ENCODE measurements around the gene ADGRG3. TPM values are rescaled to one million over a fixed set of nuclear protein-coding genes. Genes with fewer than 3 reads are reported as not detected.

ADGRG3 gene
- total RNA-seq, 1 experiment from 2014 or later, result 0.46 TPM

- no peaks in the 10 kb centered on the region for H3K9me3 ChIP-seq (ENCODE audit: control insufficient read depth, low read depth, low read length)
- no peak overlapping the region for H2BK120ac ChIP-seq (ENCODE audit: low read depth, low read length, poor library complexity, severe bottlenecking)
- no peaks in the 10 kb centered on the region for H3K79me1 ChIP-seq (ENCODE audit: insufficient read depth, low read depth, low read length, poor library complexity, severe bottlenecking)
- no peak overlapping the region for H2AK5ac ChIP-seq (ENCODE audit: insufficient read length, low read length)
- no peak overlapping the region for H3K23ac ChIP-seq (ENCODE audit: insufficient read length, low read depth, low read length)
- no peak overlapping the region for H4K91ac ChIP-seq (ENCODE audit: insufficient read length, low read depth, low read length)
- no peaks in the 10 kb centered on the region for H4K20me1 ChIP-seq (ENCODE audit: control insufficient read depth, insufficient read depth, insufficient read length)
- H4K5ac ChIP-seq (ENCODE audit: insufficient read length, low read depth, low read length), result no peak overlapping the region
- H2BK12ac ChIP-seq (ENCODE audit: insufficient read length, low read depth, low read length), result no peak overlapping the region
- H3K9ac ChIP-seq (ENCODE audit: extremely low read depth, insufficient read length, low read length), result no peak overlapping the region
- H2BK5ac ChIP-seq (ENCODE audit: insufficient read length, low read length), result no peak overlapping the region
- H3K27me3 ChIP-seq (ENCODE audit: insufficient read depth, low read length), result no peaks in the 10 kb centered on the region
- H3K23me2 ChIP-seq (ENCODE audit: insufficient read length, low read depth, low read length, poor library complexity, severe bottlenecking), result no peaks in the 10 kb centered on the region
- no peak overlapping the region for H3K56ac ChIP-seq (ENCODE audit: insufficient read length, low read depth, low read length)
- WGBS (ENCODE audit: extremely low coverage, insufficient read length, low lambda C conversion rate), result no CpG with 5 or more reads among the region's 16 CpGs
- no peaks in the 10 kb centered on the region for H3K9me3 Mint-ChIP-seq
- H4K8ac ChIP-seq (replicated peaks; ENCODE audit: insufficient read length, low read depth, low read length), result no peak overlapping the region
- no peak overlapping the region for H2BK20ac ChIP-seq (ENCODE audit: low read depth, low read length, poor library complexity, severe bottlenecking)
- no peak overlapping the region for H2BK15ac ChIP-seq (ENCODE audit: low read depth, low read length)
- no peak overlapping the region for H2AFZ ChIP-seq (ENCODE audit: low read length)
- TF ChIP-seq CTCF (conservative IDR thresholded peaks at IDR 0.05), result no peak
- peak overlapping the region; percentile 31 for H3K14ac ChIP-seq (ENCODE audit: insufficient read depth, low read length)
- H3K4ac ChIP-seq (ENCODE audit: low read depth, low read length), result no peak overlapping the region
- no peak overlapping the region for H3T11ph ChIP-seq (ENCODE audit: low read length)
- no peaks in the 10 kb centered on the region for H3K79me2 ChIP-seq (ENCODE audit: insufficient read depth, low read length)
- DNase-seq, result no peak
- no peak overlapping the region for H3K18ac ChIP-seq (ENCODE audit: insufficient read length, low read depth, low read length)
- H3K27me3 Mint-ChIP-seq (ENCODE audit: low read depth), result peaks cover 1% of the 10 kb centered on the region
- no peaks in the 10 kb centered on the region for H3K36me3 Mint-ChIP-seq (ENCODE audit: insufficient read depth in 1 of 3, low read depth in 3 of 3)
- peaks cover 28 to 57% of the 10 kb centered on the region in 2 experiments for H3K4me1 Mint-ChIP-seq
- H3K4me1 ChIP-seq (ENCODE audit: insufficient read depth, low read length), result no peaks in the 10 kb centered on the region
- H3K4me3 Mint-ChIP-seq, result no peak overlapping the region; a peak in 1 of 5 replicates
- no peak overlapping the region for H3K27ac ChIP-seq (ENCODE audit: insufficient read length, low read depth, low read length)
- no peak overlapping the region for H3K4me2 ChIP-seq (ENCODE audit: insufficient read depth, insufficient read length, low read length)
- peak overlapping the region in 1 of 3 experiments; percentile 44; a peak in 2 of 7 replicates for H3K27ac Mint-ChIP-seq
Observed at GRCh38 chr16:57619606-57620334, 48.3 kb upstream of the ADGRG3 start.
